B cell (primary cell): Measurements from ENCODE around the gene C1R. TPM values are rescaled to one million over a fixed set of nuclear protein-coding genes. Genes with fewer than 3 reads are reported as not detected.
A peak's percentile ranks its signal among the peaks of the same experiment; 100 is the strongest.

Source experiments
- ATAC-seq: fragments of 200-7000 bp; cut with Tn5 transposase; one replicate; pipeline ENCODE4 v1.10.0; 2021; ENCODE audit warnings: low read depth, mild to moderate bottlenecking, moderate number of reproducible peaks, moderate library complexity
- CTCF ChIA-PET: fragments of 350-600 bp; sonication (Branson Sonifier 250); formaldehyde crosslinking; loops from one replicate; lab custom pipeline; 2021; ENCODE audit warnings: antibody characterized with exemption, inconsistent platforms; lab: Charles Lee
- POLR2A ChIA-PET: fragments of 350-600 bp; sonication (Branson Sonifier 250); formaldehyde crosslinking; loops from one replicate; lab custom pipeline; 2021; ENCODE audit warnings: antibody characterized with exemption; lab: Charles Lee
- DNase-seq: peaks from one replicate; pipeline ENCODE4 v3.0.0; 2013
- H2AFZ ChIP-seq: 2 replicates; pipeline ENCODE4 v1.6.1; 2012; ENCODE audit warnings: mild to moderate bottlenecking, low read depth, low read length; ENCODE audit not compliant: insufficient read depth, poor library complexity, severe bottlenecking
- H3K27ac ChIP-seq, 2 donors: 1 replicate in 1 of 2; 2 replicates in 1 of 2; pipeline ENCODE4 v1.5.1; 2012 to 2013; ENCODE audit warnings: low read length in 2 of 2, mild to moderate bottlenecking in 2 of 2, moderate library complexity in 1 of 2
- H3K27me3 ChIP-seq, 4 experiments: fragments of 200-600 bp in 1 of 4; sonication (generic) in 1 of 4; replicated peaks in 1 of 4; 1 replicate in 2 of 4; 2 replicates in 2 of 4; pipeline versions ENCODE4 v1.6.1 to v1.7.0; 2013 to 2016; ENCODE audit warnings: low read length in 3 of 4, mild to moderate bottlenecking in 2 of 4, mixed read lengths in 1 of 4, moderate library complexity in 1 of 4; ENCODE audit not compliant: insufficient read depth in 4 of 4, control insufficient read depth in 3 of 4; ENCODE audit errors: control extremely low read depth in 1 of 4
- H3K36me3 ChIP-seq, 2 experiments: replicated peaks in 1 of 2; 1 replicate in 1 of 2; 2 replicates in 1 of 2; pipeline versions ENCODE4 v1.6.1 to v1.7.1; 2013; ENCODE audit warnings: low read length in 1 of 2; ENCODE audit not compliant: insufficient read depth in 2 of 2, control insufficient read depth in 1 of 2; ENCODE audit errors: control extremely low read depth in 1 of 2, extremely low read depth in 1 of 2
- H3K4me1 ChIP-seq, 2 donors: fragments of 200-600 bp in 1 of 2; sonication (generic) in 1 of 2; 1 replicate in 1 of 2; 2 replicates in 1 of 2; pipeline versions ENCODE4 v1.5.1 to v1.6.1; 2013 to 2017; ENCODE audit warnings: low read length in 2 of 2; ENCODE audit not compliant: control insufficient read depth in 2 of 2, insufficient read depth in 2 of 2
- H3K4me2 ChIP-seq: replicated peaks from 2 replicates; pipeline ENCODE3; 2012; ENCODE audit warnings: mild to moderate bottlenecking, low read depth, low read length; ENCODE audit not compliant: poor library complexity, severe bottlenecking
- H3K4me3 ChIP-seq, 5 experiments: fragments of 200-600 bp in 1 of 5; sonication (generic) in 1 of 5; 1 replicate in 3 of 5; 2 replicates in 2 of 5; pipeline versions ENCODE4 v1.5.1 to v1.7.0; 2011 to 2016; ENCODE audit warnings: low read length in 4 of 5, mild to moderate bottlenecking in 4 of 5, low read depth in 2 of 5, control low read depth in 1 of 5, moderate library complexity in 1 of 5; ENCODE audit not compliant: insufficient read depth in 1 of 5; ENCODE audit errors: control extremely low read depth in 1 of 5, extremely low read depth in 1 of 5
- H3K79me2 ChIP-seq: fragments of 200-600 bp; sonication (generic); one replicate; pipeline ENCODE4 v1.6.0; 2016; ENCODE audit warnings: low read length; ENCODE audit not compliant: control insufficient read depth, insufficient read depth
- H3K9ac ChIP-seq: fragments of 200-600 bp; sonication (generic); 2 replicates; pipeline ENCODE4 v1.6.1; 2017; ENCODE audit warnings: mild to moderate bottlenecking, low read length, moderate library complexity
- H3K9me3 ChIP-seq, 3 donors: one replicate each; pipeline versions ENCODE4 v1.6.1 to v1.7.1; 2013; ENCODE audit warnings: low read length in 2 of 3; ENCODE audit not compliant: control insufficient read depth in 2 of 3, insufficient read depth in 1 of 3; ENCODE audit errors: control extremely low read depth in 1 of 3
- H4K20me1 ChIP-seq: 2 replicates; pipeline ENCODE4 v1.6.0; 2012; ENCODE audit warnings: mild to moderate bottlenecking, low read length; ENCODE audit not compliant: insufficient read depth, control insufficient read depth, poor library complexity, severe bottlenecking
- H3K27ac Mint-ChIP-seq: one replicate; pipeline ENCODE4 v1.8.0; 2021; ENCODE audit warnings: mixed read lengths
- H3K27me3 Mint-ChIP-seq: one replicate; pipeline ENCODE4 v1.8.0; 2021; ENCODE audit warnings: mixed read lengths
- H3K4me1 Mint-ChIP-seq: one replicate; pipeline ENCODE4 v1.8.0; 2021; ENCODE audit warnings: mixed read lengths
- H3K4me3 Mint-ChIP-seq: one replicate; pipeline ENCODE4 v1.8.0; 2021; ENCODE audit warnings: mixed read lengths
- H3K9me3 Mint-ChIP-seq: one replicate; pipeline ENCODE4 v1.8.0; 2022; ENCODE audit warnings: mixed read lengths; ENCODE audit not compliant: insufficient read depth
- CTCF ChIP-seq: fragments of 200-600 bp; IDR thresholded peaks from one replicate; pipeline ENCODE4 v1.8.0; 2022; ENCODE audit warnings: antibody characterized with exemption, mild to moderate bottlenecking
- EZH2 ChIP-seq: IDR thresholded peaks from 2 replicates; pipeline ENCODE4 v1.6.1; 2012; ENCODE audit warnings: borderline replicate concordance, low read depth, mild to moderate bottlenecking, moderate library complexity, low read length; ENCODE audit not compliant: insufficient read depth, poor library complexity, severe bottlenecking
- WGBS: methylation state at CpG from one replicate; pipeline ENCODE4 v1.1.5; 2013; ENCODE audit warnings: missing lambda C conversion rate; ENCODE audit not compliant: insufficient coverage; 5-methylcytosine and 5-hydroxymethylcytosine counted together
- intact Hi-C: fragments of 100-400 bp; cut with micrococcal nuclease; formaldehyde crosslinking; loops from one replicate; pipeline ENCODE4 v1.10.0; 2022
- polyA plus RNA-seq: library from polyadenylated mRNA; depleted of rRNA; stranded (reverse); fragments of >200 nt; gene quantifications from 2 replicates; pipeline ENCODE4 v1.2.3, GENCODE V29; 2012
- total RNA-seq, 2 donors: library from RNA; stranded (reverse); fragments of 120-200 nt in 1 of 2; gene quantifications; 1 replicate in 1 of 2; 2 replicates in 1 of 2; pipeline versions ENCODE4 v1.2.3 to v1.2.4, GENCODE V29; 2013 to 2022

Gene C1R
- total and polyA plus RNA-seq, 2 donors (not counting 1 experiment from before 2014, with no cell fraction given): 1.5 to 2.0 TPM

GRCh38 chr12:7114008-7114407, 21.8 kb upstream of the C1R start:
- no peaks in the 10 kb centered on the region for H3K27me3 Mint-ChIP-seq
- H3K27ac ChIP-seq: no peak overlapping the region
- no peak overlapping the region for H2AFZ ChIP-seq
- H3K4me1 ChIP-seq: peaks cover 5 to 11% of the 10 kb centered on the region in 2 donors
- POLR2A ChIA-PET: no interaction called here
- no peaks in the 10 kb centered on the region for H3K27me3 ChIP-seq
- no peak overlapping the region for H3K4me2 ChIP-seq
- no peak for DNase-seq
- H3K9me3 ChIP-seq: no peaks in the 10 kb centered on the region
- H3K4me3 ChIP-seq: no peak overlapping the region
- H3K36me3 ChIP-seq: peaks cover 0 to 30% of the 10 kb centered on the region in 2 experiments
- TF ChIP-seq EZH2: no peak
- no peak for TF ChIP-seq CTCF
- no peak overlapping the region for H3K4me3 Mint-ChIP-seq
- intact Hi-C loops: no loop called here
- H3K9me3 Mint-ChIP-seq: no peaks in the 10 kb centered on the region
- CTCF ChIA-PET: interaction anchor here (1.2 to 4.2 kb wide), 9 partner anchors 11 to 262 kb away, joined by 3 to 28 read pairs (median 7); partner anchors contain the start of genes C12orf57, PEX5, RNU7-1 and SPSB2
- peaks cover 17% of the 10 kb centered on the region for H3K79me2 ChIP-seq
- ATAC-seq: no peak
- 97% methylated on average over 11 of the region's 11 CpGs for WGBS
- H3K4me1 Mint-ChIP-seq: peaks cover 10% of the 10 kb centered on the region
- H3K9ac ChIP-seq: no peak overlapping the region
- no peak overlapping the region for H3K27ac Mint-ChIP-seq
- peaks cover 8% of the 10 kb centered on the region for H4K20me1 ChIP-seq

DNA sequence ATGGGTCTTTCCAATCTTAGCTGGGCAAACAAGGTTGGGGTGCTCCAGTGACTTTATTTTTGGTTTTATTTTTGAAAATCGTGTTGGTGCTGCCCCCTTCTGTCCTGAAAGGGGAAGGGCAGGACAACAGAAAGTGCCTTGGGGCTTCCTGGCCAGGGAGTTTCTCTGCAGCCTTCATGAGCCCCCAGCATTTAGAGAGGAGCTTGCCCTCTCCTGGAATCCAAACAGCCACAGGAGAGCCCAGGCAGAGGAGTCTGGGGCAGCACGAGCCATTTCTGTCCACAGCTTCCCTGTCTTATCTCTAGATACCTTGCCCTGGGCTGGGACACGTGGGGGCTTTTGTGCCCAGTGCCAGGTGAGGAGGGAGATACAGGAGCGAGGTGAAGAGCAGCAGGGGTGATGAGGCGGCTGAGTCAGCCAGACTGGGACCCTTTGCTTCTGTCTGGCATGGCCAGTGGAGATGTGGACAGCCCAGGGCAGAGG, 21.2 kb upstream of the C1R start:
- H3K4me3 Mint-ChIP-seq: no peak overlapping the region
- H3K4me3 ChIP-seq: no peak overlapping the region
- H4K20me1 ChIP-seq: peaks cover 8% of the 10 kb centered on the region
- peak; percentile 88 for TF ChIP-seq CTCF
- no peak for TF ChIP-seq EZH2
- 54% methylated on average over 5 of the region's 5 CpGs for WGBS
- peaks cover 0 to 30% of the 10 kb centered on the region in 2 experiments for H3K36me3 ChIP-seq
- no peaks in the 10 kb centered on the region for H3K9me3 ChIP-seq
- H3K9ac ChIP-seq: no peak overlapping the region
- no peak overlapping the region for H3K27ac ChIP-seq
- POLR2A ChIA-PET: no interaction called here
- peaks cover 5 to 11% of the 10 kb centered on the region in 2 donors for H3K4me1 ChIP-seq
- no peak overlapping the region for H3K27ac Mint-ChIP-seq
- H3K79me2 ChIP-seq: peaks cover 18% of the 10 kb centered on the region
- ATAC-seq: peak; percentile 41
- H2AFZ ChIP-seq: no peak overlapping the region
- CTCF ChIA-PET: interaction anchor here (0.7 to 4.2 kb wide), 25 partner anchors 8 to 324 kb away, joined by 3 to 28 read pairs (median 4); partner anchors contain the start of genes C12orf57, CD4, LPCAT3 and PEX5
- intact Hi-C loops: loop anchor here (1.0 to 2.0 kb wide), 3 partner anchors 17 to 244 kb away; partner anchors contain the start of gene CLSTN3
- H3K27me3 Mint-ChIP-seq: no peaks in the 10 kb centered on the region
- no peak overlapping the region for H3K4me2 ChIP-seq
- H3K4me1 Mint-ChIP-seq: peaks cover 15% of the 10 kb centered on the region
- H3K27me3 ChIP-seq: no peaks in the 10 kb centered on the region
- DNase-seq: peak; percentile 76
- no peaks in the 10 kb centered on the region for H3K9me3 Mint-ChIP-seq
